Lung (tissue), 12 donors: ENCODE data around the gene TMEM72. TPM values are rescaled to one million over a fixed set of nuclear protein-coding genes. Genes with fewer than 3 reads are reported as not detected.

Experiments used
- ATAC-seq: fragments of 200-7000 bp; cut with Tn5 transposase; one replicate; pipeline ENCODE4 v1.9.1; 2020; ENCODE audit warnings: moderate number of reproducible peaks; ENCODE audit not compliant: insufficient read depth, low FRiP score
- DNase-seq, 3 donors: peaks; one replicate each; pipeline ENCODE4 v3.0.0-alpha.2; 2013 to 2017
- H3K27ac ChIP-seq, 2 donors: one replicate each; pipeline ENCODE4 v1.5.1; 2013; ENCODE audit warnings: mild to moderate bottlenecking in 2 of 2, moderate library complexity in 2 of 2, control low read depth in 1 of 2, inconsistent platforms in 1 of 2, low read depth in 1 of 2, low read length in 1 of 2
- H3K27me3 ChIP-seq, 3 donors: one replicate each; pipeline ENCODE4 v1.5.1; 2013; ENCODE audit warnings: low read length in 2 of 3; ENCODE audit not compliant: control insufficient read depth in 3 of 3, insufficient read depth in 3 of 3
- H3K36me3 ChIP-seq, 4 donors: one replicate each; pipeline ENCODE4 v1.5.1; 2013; ENCODE audit warnings: low read length in 4 of 4, mild to moderate bottlenecking in 1 of 4, moderate library complexity in 1 of 4; ENCODE audit not compliant: control insufficient read depth in 4 of 4, insufficient read depth in 4 of 4
- H3K4me1 ChIP-seq, 5 donors: one replicate each; pipeline ENCODE4 v1.5.1; 2013; ENCODE audit warnings: low read length in 5 of 5, mild to moderate bottlenecking in 2 of 5, moderate library complexity in 1 of 5; ENCODE audit not compliant: control insufficient read depth in 5 of 5, insufficient read depth in 5 of 5
- H3K4me3 ChIP-seq: one replicate; pipeline ENCODE4 v1.5.1; 2013; ENCODE audit warnings: mild to moderate bottlenecking, control low read depth, moderate library complexity
- H3K9ac ChIP-seq, 2 donors: one replicate each; pipeline ENCODE4 v1.5.1; 2013; ENCODE audit warnings: low read length in 2 of 2, control low read depth in 1 of 2; ENCODE audit not compliant: insufficient read depth in 1 of 2
- H3K9me3 ChIP-seq, 4 donors: one replicate each; pipeline ENCODE4 v1.5.1; 2013; ENCODE audit warnings: low read length in 3 of 4, mild to moderate bottlenecking in 1 of 4, moderate library complexity in 1 of 4; ENCODE audit not compliant: control insufficient read depth in 4 of 4, insufficient read depth in 3 of 4
- WGBS, 2 donors: extraction: QIAGEN DNeasy Blood & Tissue Kit; methylation state at CpG; one replicate each; pipeline ENCODE4 v1.1.7; 2013; 5-methylcytosine and 5-hydroxymethylcytosine counted together
- polyA plus RNA-seq, 2 donors: library from polyadenylated mRNA; stranded (reverse); fragments of 200-250 nt; gene quantifications; one replicate each; pipeline ENCODE4 v1.2.1, GENCODE V29; 2013
- total RNA-seq, 2 donors: library from RNA; depleted of rRNA in 1 of 2; stranded (reverse); fragments of >200 nt in 1 of 2; gene quantifications; one replicate each; pipeline ENCODE4 v1.2.1, GENCODE V29; 2014 to 2021
- TF ChIP-seq, protein P1 (sequence below): IDR thresholded peaks from 2 replicates; pipeline ENCODE4 v1.5.1; 2012; ENCODE audit warnings: mild to moderate bottlenecking; ENCODE audit errors: control extremely low read depth, extremely low read depth
- donor health status: control.
- donor health status: control.
- donor health status: Bipolar disorder and iron deficiency.
- donor health status: healthy.
- donor health status: DM: yes; HTN: yes; CAD: no.

The TMEM72 gene
- total and polyA plus RNA-seq, 4 donors, result 0.02 to 0.11 (median 0.04) TPM; not detected in 1

DNA sequence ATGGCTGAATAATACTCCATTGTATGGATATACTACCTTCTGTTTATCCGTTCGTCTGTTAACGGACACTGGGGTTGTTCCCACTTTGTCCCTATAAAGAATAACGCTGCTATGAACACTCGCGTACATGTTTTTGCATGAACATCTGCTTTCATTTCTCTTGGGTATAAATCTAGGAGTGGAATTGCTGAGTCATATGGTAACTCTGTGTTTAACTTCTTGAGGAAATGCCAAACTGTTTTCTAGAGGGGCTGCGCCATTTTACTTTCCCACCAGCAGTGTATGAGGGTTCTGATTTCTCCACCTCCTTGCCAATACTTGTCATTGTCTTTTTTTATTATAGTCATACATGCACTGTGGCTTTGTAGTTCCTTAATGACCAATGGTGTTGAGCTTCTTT lies 27.8 kb downstream of the TMEM72 start:
- H3K9ac ChIP-seq, result no peak overlapping the region

GRCh38 chr10:44939691-44940401 lies 28.7 kb downstream of the TMEM72 start:
- H3K36me3 ChIP-seq, result no peaks in the 10 kb centered on the region

More for the DNA sequence above, 27.8 kb downstream of the TMEM72 start:
- Histone ChIP-seq H3K36me3 (no peaks in the 10 kb centered on the region), H3K9me3 (no peaks in the 10 kb centered on the region), H3K4me1 (peaks cover 0 to 7% (median 0%) of the 10 kb centered on the region in 5 donors), H3K4me3 (no peak overlapping the region), H3K27ac (no peak overlapping the region), H3K27me3 (no peaks in the 10 kb centered on the region)
- ATAC-seq, result no peak
- TF ChIP-seq, protein P1, sequence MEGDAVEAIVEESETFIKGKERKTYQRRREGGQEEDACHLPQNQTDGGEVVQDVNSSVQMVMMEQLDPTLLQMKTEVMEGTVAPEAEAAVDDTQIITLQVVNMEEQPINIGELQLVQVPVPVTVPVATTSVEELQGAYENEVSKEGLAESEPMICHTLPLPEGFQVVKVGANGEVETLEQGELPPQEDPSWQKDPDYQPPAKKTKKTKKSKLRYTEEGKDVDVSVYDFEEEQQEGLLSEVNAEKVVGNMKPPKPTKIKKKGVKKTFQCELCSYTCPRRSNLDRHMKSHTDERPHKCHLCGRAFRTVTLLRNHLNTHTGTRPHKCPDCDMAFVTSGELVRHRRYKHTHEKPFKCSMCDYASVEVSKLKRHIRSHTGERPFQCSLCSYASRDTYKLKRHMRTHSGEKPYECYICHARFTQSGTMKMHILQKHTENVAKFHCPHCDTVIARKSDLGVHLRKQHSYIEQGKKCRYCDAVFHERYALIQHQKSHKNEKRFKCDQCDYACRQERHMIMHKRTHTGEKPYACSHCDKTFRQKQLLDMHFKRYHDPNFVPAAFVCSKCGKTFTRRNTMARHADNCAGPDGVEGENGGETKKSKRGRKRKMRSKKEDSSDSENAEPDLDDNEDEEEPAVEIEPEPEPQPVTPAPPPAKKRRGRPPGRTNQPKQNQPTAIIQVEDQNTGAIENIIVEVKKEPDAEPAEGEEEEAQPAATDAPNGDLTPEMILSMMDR, result no peak
- WGBS, 2 donors, result 75 to 87% methylated on average over 7 of the region's 7 CpGs
- DNase-seq, result no peak

GRCh38 chr10:44944354-44944753 lies 33.2 kb downstream of the TMEM72 start:
- TF ChIP-seq, protein P1, result no peak
- H3K27ac ChIP-seq, result no peak overlapping the region
- H3K36me3 ChIP-seq, result no peaks in the 10 kb centered on the region
- peaks cover 0 to 10% (median under 1%) of the 10 kb centered on the region in 5 donors for H3K4me1 ChIP-seq
- H3K27me3 ChIP-seq, result no peaks in the 10 kb centered on the region
- ATAC-seq, result no peak
- H3K9ac ChIP-seq, result no peak overlapping the region
- H3K9me3 ChIP-seq, result peaks cover 0 to 8% (median 0%) of the 10 kb centered on the region in 4 donors
- no peak for DNase-seq
- 1 to 47% methylated on average over 1 of the region's 1 CpG for WGBS, 2 donors
- no peak overlapping the region for H3K4me3 ChIP-seq

More at GRCh38 chr10:44939691-44940401, 28.7 kb downstream of the TMEM72 start:
- Histone ChIP-seq H3K27me3 (no peaks in the 10 kb centered on the region), H3K4me1 (peaks cover 0 to 7% (median 0%) of the 10 kb centered on the region in 5 donors), H3K4me3 (no peak overlapping the region), H3K9me3 (peaks cover 0 to 4% (median 0%) of the 10 kb centered on the region in 4 donors), H3K9ac (no peak overlapping the region), H3K27ac (no peak overlapping the region)
- DNase-seq (no peak), ATAC-seq (no peak)
- TF ChIP-seq, protein P1, result no peak
- WGBS, 2 donors, result 71 to 79% methylated on average over 7 of the region's 7 CpGs
